Breast epithelium (tissue), 4 donors: Measurements from ENCODE around the gene RALGAPA1. TPM values are rescaled to one million over a fixed set of nuclear protein-coding genes. Genes with fewer than 3 reads are reported as not detected.
"Not testable (repeated sequence)": the region's sequence is repeated elsewhere in the genome, so short reads cannot be mapped to it uniquely, and the experiment has no call there.

Experiments
- DNase-seq, 2 donors: peaks; one replicate each; pipeline ENCODE4 v3.0.0-alpha.2; 2019; ENCODE audit warnings: low spot score in 2 of 2
- H3K27ac ChIP-seq, 2 donors: fragments of 200-600 bp; sonication (generic) in 1 of 2; one replicate each; pipeline ENCODE4 v1.5.1; 2016 to 2019; ENCODE audit warnings: mild to moderate bottlenecking in 1 of 2
- H3K27me3 ChIP-seq, 2 donors: fragments of 200-600 bp; sonication (generic) in 1 of 2; one replicate each; pipeline versions ENCODE4 v1.5.1 to v1.6.0; 2017 to 2019; ENCODE audit warnings: control low read depth in 1 of 2, mild to moderate bottlenecking in 1 of 2
- H3K36me3 ChIP-seq: fragments of 200-600 bp; one replicate; pipeline ENCODE4 v1.5.1; 2019
- H3K4me1 ChIP-seq, 2 donors: fragments of 200-600 bp; sonication (generic); one replicate each; pipeline ENCODE4 v1.5.1; 2016 to 2019; ENCODE audit warnings: control low read depth in 1 of 2
- H3K4me3 ChIP-seq, 3 donors: fragments of 200-600 bp; sonication (generic); 1 replicate in 2 of 3; 2 replicates in 1 of 3; pipeline ENCODE4 v1.5.1; 2016 to 2019; ENCODE audit warnings: mild to moderate bottlenecking in 3 of 3, moderate library complexity in 2 of 3
- H3K9me3 ChIP-seq, 2 donors: fragments of 200-600 bp; sonication (generic) in 1 of 2; one replicate each; pipeline ENCODE4 v1.5.1; 2016 to 2019; ENCODE audit warnings: control low read depth in 1 of 2
- CTCF ChIP-seq, 3 donors: fragments of 450-650 bp; IDR thresholded peaks; one replicate each; pipeline ENCODE4 v1.5.1; 2016 to 2017; ENCODE audit warnings: antibody characterized with exemption in 3 of 3, mild to moderate bottlenecking in 3 of 3, moderate library complexity in 3 of 3
- POLR2A ChIP-seq: fragments of 450-650 bp; IDR thresholded peaks from one replicate; pipeline ENCODE4 v1.6.1; 2016; ENCODE audit warnings: antibody characterized with exemption, mild to moderate bottlenecking, moderate library complexity
- POLR2AphosphoS5 ChIP-seq, 3 donors: sonication (generic); formaldehyde crosslinking; IDR thresholded peaks; one replicate each; pipeline ENCODE4 v1.6.1; 2017; ENCODE audit warnings: antibody characterized with exemption in 3 of 3
- intact Hi-C: fragments of 100-400 bp; cut with DNase I; formaldehyde crosslinking; loops from one replicate; pipeline ENCODE4 v1.15.1; 2023; ENCODE audit warnings: low total_unique reads
- total RNA-seq, 3 donors: library from RNA; depleted of rRNA; stranded (reverse); fragments of >200 nt; gene quantifications; one replicate each; pipeline ENCODE4 v1.1.0, GENCODE V29; 2016

Gene RALGAPA1
- total RNA-seq, 3 donors from 2014 or later = 52.2 to 136 (median 103) TPM

DNA sequence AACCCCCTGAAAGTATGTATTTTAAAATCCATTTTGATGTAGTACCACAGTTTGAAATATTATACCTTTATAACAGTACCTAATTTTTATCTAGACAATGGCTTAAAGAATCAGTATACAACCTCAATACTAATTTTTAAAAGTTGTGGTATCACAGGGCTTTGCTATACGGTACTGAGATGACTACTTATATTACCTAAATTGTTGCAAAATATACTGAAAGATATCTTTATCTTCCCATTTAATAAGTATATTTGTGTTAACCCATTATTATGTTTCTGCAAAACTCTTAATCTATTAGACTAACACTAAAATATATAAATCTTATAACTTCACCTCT is 67.1 kb downstream of the RALGAPA1 start:
- intact Hi-C loops = no loop called here
- no peaks in the 10 kb centered on the region for H3K4me1 ChIP-seq
- DNase-seq = no peak
- TF ChIP-seq POLR2AphosphoS5 (IDR thresholded peaks at IDR 0.05) (no peak), CTCF (IDR thresholded peaks at IDR 0.05) (no peak), POLR2A (no peak)
- no peaks in the 10 kb centered on the region for H3K9me3 ChIP-seq
- H3K27me3 ChIP-seq = no peaks in the 10 kb centered on the region
- no peak overlapping the region for H3K4me3 ChIP-seq
- no peaks in the 10 kb centered on the region for H3K36me3 ChIP-seq
- no peak overlapping the region for H3K27ac ChIP-seq

GRCh38 chr14:35741345-35742031 is 67.6 kb downstream of the RALGAPA1 start:
- H3K4me1 ChIP-seq = no peaks in the 10 kb centered on the region
- no peak for DNase-seq
- no peak overlapping the region for H3K27ac ChIP-seq
- H3K9me3 ChIP-seq = no peaks in the 10 kb centered on the region
- no peaks in the 10 kb centered on the region for H3K27me3 ChIP-seq
- TF ChIP-seq CTCF (IDR thresholded peaks at IDR 0.05) = no peak
- TF ChIP-seq POLR2AphosphoS5 (IDR thresholded peaks at IDR 0.05) = no peak
- TF ChIP-seq POLR2A = no peak
- no peaks in the 10 kb centered on the region for H3K36me3 ChIP-seq
- H3K4me3 ChIP-seq = no peak overlapping the region
- intact Hi-C loops = no loop called here

- Histone ChIP-seq H3K36me3 (no peaks in the 10 kb centered on the region), H3K27ac (no peak overlapping the region), H3K4me3 (no peak overlapping the region), H3K27me3 (no peaks in the 10 kb centered on the region), H3K9me3 (no peaks in the 10 kb centered on the region), H3K4me1 (no peaks in the 10 kb centered on the region)
- no peak for TF ChIP-seq POLR2AphosphoS5 (IDR thresholded peaks at IDR 0.05)
- TF ChIP-seq POLR2A = no peak
- no peak for TF ChIP-seq CTCF (IDR thresholded peaks at IDR 0.05)
- DNase-seq = no peak
- intact Hi-C loops = no loop called here
Measured at GRCh38 chr14:35740215-35740614, 68.9 kb downstream of the RALGAPA1 start.

DNA sequence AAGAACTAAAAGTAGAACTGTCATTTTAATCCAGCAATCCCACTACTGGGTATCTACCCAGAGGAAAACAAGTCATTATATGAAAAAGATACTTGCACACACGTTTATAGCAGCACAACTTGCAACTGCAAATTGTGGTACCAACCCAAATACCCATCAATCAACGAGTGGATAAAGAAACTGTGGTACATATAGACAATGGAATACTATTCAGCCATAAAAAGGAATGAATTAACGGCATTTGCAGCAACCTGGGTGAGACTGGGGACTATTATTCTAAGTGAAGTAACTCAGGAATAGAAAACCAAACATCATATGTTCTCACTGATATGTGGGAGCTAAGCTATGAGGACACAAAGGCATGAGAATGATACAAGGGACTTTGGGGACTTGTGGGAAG is 73.9 kb downstream of the RALGAPA1 start:
- H3K9me3 ChIP-seq, H3K27me3 ChIP-seq, DNase-seq, intact Hi-C loops, H3K4me3 ChIP-seq, H3K4me1 ChIP-seq, H3K36me3 ChIP-seq, H3K27ac ChIP-seq: not testable (repeated sequence)

DNA sequence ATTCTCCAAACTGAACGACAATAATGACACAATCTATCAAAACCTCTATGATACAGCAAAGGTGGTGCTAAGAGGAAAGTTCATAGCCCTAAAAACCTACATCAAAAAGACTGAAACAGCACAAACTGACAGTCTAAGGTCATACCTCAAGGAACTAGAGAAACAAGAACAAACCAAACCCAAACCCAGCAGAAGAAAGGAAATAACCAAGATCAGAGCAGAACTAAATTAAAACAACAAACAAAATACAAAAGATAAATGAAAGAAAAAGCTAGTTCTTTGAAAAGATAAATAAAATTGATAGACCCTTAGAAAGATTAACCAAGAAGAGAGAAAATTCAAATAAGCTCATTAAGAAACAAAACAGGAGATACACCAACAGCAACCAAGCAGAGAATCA is 75.6 kb downstream of the RALGAPA1 start:
- H3K36me3 ChIP-seq, DNase-seq, intact Hi-C loops, H3K4me3 ChIP-seq, H3K4me1 ChIP-seq, H3K27me3 ChIP-seq, H3K9me3 ChIP-seq, H3K27ac ChIP-seq: not testable (repeated sequence)

- Histone ChIP-seq H3K27me3 (no peaks in the 10 kb centered on the region), H3K4me3 (no peak overlapping the region), H3K4me1 (no peaks in the 10 kb centered on the region), H3K36me3 (no peaks in the 10 kb centered on the region), H3K9me3 (no peaks in the 10 kb centered on the region), H3K27ac (no peak overlapping the region)
- DNase-seq = no peak
- intact Hi-C loops = no loop called here
- TF ChIP-seq POLR2A = no peak
Measured at GRCh38 chr14:35730871-35731270, 78.2 kb downstream of the RALGAPA1 start.

DNA sequence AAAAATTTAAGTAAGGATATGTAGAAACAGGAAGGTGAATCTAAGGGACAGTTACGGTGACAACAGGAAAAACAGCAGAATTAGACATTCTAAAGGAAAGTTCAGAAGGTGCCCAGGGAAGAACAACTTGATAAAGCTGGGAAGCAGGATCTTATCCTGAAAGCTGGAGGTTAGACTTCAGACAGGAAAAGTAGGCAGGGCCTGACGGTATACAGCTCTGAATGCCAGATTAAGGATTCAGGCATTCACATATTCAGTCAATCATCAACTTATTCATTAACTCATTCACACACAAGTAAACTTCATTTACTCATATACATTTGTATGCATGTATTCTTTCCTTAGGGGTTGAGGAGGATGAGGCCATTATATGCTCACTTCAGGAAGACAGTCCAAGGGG is 81.3 kb downstream of the RALGAPA1 start:
- H3K9me3 ChIP-seq = no peaks in the 10 kb centered on the region
- H3K36me3 ChIP-seq = no peaks in the 10 kb centered on the region
- H3K4me3 ChIP-seq = no peak overlapping the region
- intact Hi-C loops = no loop called here
- DNase-seq = no peak
- TF ChIP-seq POLR2A = no peak
- no peak for TF ChIP-seq POLR2AphosphoS5 (IDR thresholded peaks at IDR 0.05)
- no peak for TF ChIP-seq CTCF (IDR thresholded peaks at IDR 0.05)
- H3K27ac ChIP-seq = no peak overlapping the region
- no peaks in the 10 kb centered on the region for H3K4me1 ChIP-seq
- H3K27me3 ChIP-seq = no peaks in the 10 kb centered on the region
